Measurements from ENCODE around the gene BTN1A1. TPM values are rescaled to one million over a fixed set of nuclear protein-coding genes. Genes with fewer than 3 reads are reported as not detected.

The BTN1A1 gene
- total and polyA plus RNA-seq, 2 donors (not counting 1 experiment from before 2014, with no cell fraction given), result 0.42 to 0.74 TPM

- H3K27ac ChIP-seq (ENCODE audit: low read length in 2 of 2), result no peak overlapping the region
- intact Hi-C loops (cut with micrococcal nuclease), result no loop called here
Observed at GRCh38 chr6:26491604-26492003, 8.5 kb upstream of the BTN1A1 start.

DNA sequence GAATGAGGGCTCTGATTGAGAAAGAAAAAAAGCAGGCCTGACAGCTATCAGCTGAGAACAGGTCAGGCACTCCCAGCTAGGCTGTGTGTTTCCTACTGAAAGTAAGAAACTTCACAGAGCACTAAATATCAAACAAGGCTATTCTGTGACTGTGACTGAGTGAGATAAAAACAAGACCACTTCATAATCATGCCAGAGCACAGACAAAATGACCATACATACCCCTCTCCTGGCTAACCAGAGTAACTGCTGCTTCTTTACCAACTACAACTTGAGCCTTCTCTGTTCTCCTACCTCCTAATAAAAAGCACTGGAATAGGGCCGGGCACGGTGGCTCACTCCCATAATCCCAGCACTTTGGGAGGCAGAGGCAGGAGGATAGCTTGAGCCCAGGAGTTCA, 6.8 kb upstream of the BTN1A1 start:
- Histone ChIP-seq H3K79me2 (ENCODE audit: control insufficient read depth, insufficient read depth, low read length) (no peaks in the 10 kb centered on the region), H4K20me1 (ENCODE audit: control insufficient read depth, insufficient read depth, low read length, poor library complexity, severe bottlenecking) (no peaks in the 10 kb centered on the region), H3K4me2 (replicated peaks; ENCODE audit: low read depth, low read length, poor library complexity, severe bottlenecking) (no peak overlapping the region), H3K4me1 (ENCODE audit: control insufficient read depth in 2 of 2, insufficient read depth in 2 of 2, low read length in 2 of 2) (peaks cover 9% of the 10 kb centered on the region in 2 donors), H3K9me3 (ENCODE audit: control extremely low read depth in 1 of 3, control insufficient read depth in 2 of 3, insufficient read depth in 1 of 3, low read length in 2 of 3) (no peaks in the 10 kb centered on the region), H3K9ac (ENCODE audit: low read length) (no peak overlapping the region), H3K36me3 (replicated peaks in 1 of 2; ENCODE audit: control extremely low read depth in 1 of 2, control insufficient read depth in 1 of 2, extremely low read depth in 1 of 2, insufficient read depth in 2 of 2, low read length in 1 of 2) (no peaks in the 10 kb centered on the region), H3K4me3 (ENCODE audit: control extremely low read depth in 1 of 5, extremely low read depth in 1 of 5, insufficient read depth in 1 of 5, low read depth in 2 of 5, low read length in 4 of 5) (no peak overlapping the region), H2AFZ (ENCODE audit: insufficient read depth, low read depth, low read length, poor library complexity, severe bottlenecking) (no peak overlapping the region), H3K27ac (ENCODE audit: low read length in 2 of 2) (no peak overlapping the region), H3K27me3 (replicated peaks in 1 of 4; ENCODE audit: control extremely low read depth in 1 of 4, control insufficient read depth in 3 of 4, insufficient read depth in 4 of 4, low read length in 3 of 4) (no peaks in the 10 kb centered on the region)
- ChIA-PET CTCF (interaction anchor here (1.9 kb wide), 1 partner anchor 14 kb away, joined by 6 read pairs; no protein-coding TSS in a partner anchor), POLR2A (no interaction called here)
- WGBS (ENCODE audit: insufficient coverage), result no CpG with 5 or more reads among the region's 2 CpGs
- DNase-seq, result peak; percentile 27
- H3K27me3 Mint-ChIP-seq, result no peaks in the 10 kb centered on the region
- H3K9me3 Mint-ChIP-seq (ENCODE audit: insufficient read depth), result peaks cover 3% of the 10 kb centered on the region
- intact Hi-C loops (cut with micrococcal nuclease), result no loop called here
- no peak overlapping the region for H3K4me3 Mint-ChIP-seq
- H3K27ac Mint-ChIP-seq, result no peak overlapping the region
- no peak for TF ChIP-seq CTCF (IDR thresholded peaks at IDR 0.05)
- TF ChIP-seq EZH2 (IDR thresholded peaks at IDR 0.05; ENCODE audit: borderline replicate concordance, insufficient read depth, low read depth, low read length, poor library complexity, severe bottlenecking), result no peak
- peaks cover 6% of the 10 kb centered on the region for H3K4me1 Mint-ChIP-seq
- ATAC-seq (ENCODE audit: low read depth), result no peak

More at GRCh38 chr6:26491604-26492003, 8.5 kb upstream of the BTN1A1 start:
- Mint-ChIP-seq H3K4me3 (no peak overlapping the region), H3K27me3 (no peaks in the 10 kb centered on the region), H3K27ac (no peak overlapping the region), H3K4me1 (no peaks in the 10 kb centered on the region), H3K9me3 (ENCODE audit: insufficient read depth) (peaks cover 13% of the 10 kb centered on the region)
- ATAC-seq (ENCODE audit: low read depth) (no peak), DNase-seq (no peak)
- Histone ChIP-seq H3K79me2 (ENCODE audit: control insufficient read depth, insufficient read depth, low read length) (no peaks in the 10 kb centered on the region), H3K9me3 (ENCODE audit: control extremely low read depth in 1 of 3, control insufficient read depth in 2 of 3, insufficient read depth in 1 of 3, low read length in 2 of 3) (peaks cover 0 to 7% (median 0%) of the 10 kb centered on the region in 3 donors), H3K9ac (ENCODE audit: low read length) (no peak overlapping the region), H3K36me3 (replicated peaks in 1 of 2; ENCODE audit: control extremely low read depth in 1 of 2, control insufficient read depth in 1 of 2, extremely low read depth in 1 of 2, insufficient read depth in 2 of 2, low read length in 1 of 2) (no peaks in the 10 kb centered on the region), H3K4me3 (ENCODE audit: control extremely low read depth in 1 of 5, extremely low read depth in 1 of 5, insufficient read depth in 1 of 5, low read depth in 2 of 5, low read length in 4 of 5) (no peak overlapping the region), H3K27me3 (replicated peaks in 1 of 4; ENCODE audit: control extremely low read depth in 1 of 4, control insufficient read depth in 3 of 4, insufficient read depth in 4 of 4, low read length in 3 of 4) (no peaks in the 10 kb centered on the region), H2AFZ (ENCODE audit: insufficient read depth, low read depth, low read length, poor library complexity, severe bottlenecking) (no peak overlapping the region), H4K20me1 (ENCODE audit: control insufficient read depth, insufficient read depth, low read length, poor library complexity, severe bottlenecking) (no peaks in the 10 kb centered on the region), H3K4me1 (ENCODE audit: control insufficient read depth in 2 of 2, insufficient read depth in 2 of 2, low read length in 2 of 2) (no peaks in the 10 kb centered on the region), H3K4me2 (replicated peaks; ENCODE audit: low read depth, low read length, poor library complexity, severe bottlenecking) (no peak overlapping the region)
- 100% methylated on average over 3 of the region's 5 CpGs for WGBS (ENCODE audit: insufficient coverage)
- TF ChIP-seq CTCF (IDR thresholded peaks at IDR 0.05) (no peak), EZH2 (IDR thresholded peaks at IDR 0.05; ENCODE audit: borderline replicate concordance, insufficient read depth, low read depth, low read length, poor library complexity, severe bottlenecking) (no peak)
- ChIA-PET POLR2A (no interaction called here), CTCF (no interaction called here)

Measured in B cell (primary cell).